ENCODE measurements around the gene TUT1.
A peak's percentile ranks its signal among the peaks of the same experiment; 100 is the strongest.
"Not testable (repeated sequence)": the region's sequence is repeated elsewhere in the genome, so short reads cannot be mapped to it uniquely, and the experiment has no call there.

Gene TUT1

DNA sequence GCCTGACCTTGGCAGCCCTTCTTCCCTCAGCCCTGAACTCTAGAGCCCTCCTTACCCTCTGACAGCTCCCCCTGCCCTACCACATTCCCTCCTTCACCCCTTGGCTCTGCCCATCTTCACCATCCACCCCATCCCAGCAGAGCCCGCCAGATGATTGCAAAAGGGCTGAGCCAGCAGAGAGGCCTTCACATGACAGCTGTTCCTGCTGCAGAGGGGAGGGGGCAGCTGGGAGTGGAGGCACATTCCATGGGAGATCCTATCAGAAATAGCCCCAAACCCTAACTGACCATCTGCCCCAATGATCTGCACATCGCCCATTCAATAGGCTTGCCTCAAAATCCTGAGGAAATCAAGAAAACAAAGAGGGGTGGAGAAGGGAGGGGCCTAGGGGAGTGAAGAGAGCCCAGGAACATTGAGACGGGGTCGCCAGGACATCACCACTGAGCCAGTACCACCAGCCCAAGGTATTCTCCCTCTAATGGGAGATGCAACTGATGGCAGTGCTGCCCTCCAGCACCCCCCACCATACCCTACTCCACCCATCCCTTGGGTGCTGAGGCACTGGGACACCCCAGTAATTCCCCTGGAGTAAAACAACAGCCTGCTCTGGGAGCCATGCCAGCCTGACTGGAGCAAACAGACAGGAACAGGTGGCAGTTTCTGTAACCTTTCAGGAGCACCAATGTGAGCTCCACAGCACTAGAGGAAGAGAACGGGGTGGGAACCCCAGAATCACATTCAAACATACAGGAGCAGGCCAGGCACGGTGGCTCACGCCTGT lies 36.7 kb downstream of the TUT1 start:
- DNase-seq = no peak

DNA sequence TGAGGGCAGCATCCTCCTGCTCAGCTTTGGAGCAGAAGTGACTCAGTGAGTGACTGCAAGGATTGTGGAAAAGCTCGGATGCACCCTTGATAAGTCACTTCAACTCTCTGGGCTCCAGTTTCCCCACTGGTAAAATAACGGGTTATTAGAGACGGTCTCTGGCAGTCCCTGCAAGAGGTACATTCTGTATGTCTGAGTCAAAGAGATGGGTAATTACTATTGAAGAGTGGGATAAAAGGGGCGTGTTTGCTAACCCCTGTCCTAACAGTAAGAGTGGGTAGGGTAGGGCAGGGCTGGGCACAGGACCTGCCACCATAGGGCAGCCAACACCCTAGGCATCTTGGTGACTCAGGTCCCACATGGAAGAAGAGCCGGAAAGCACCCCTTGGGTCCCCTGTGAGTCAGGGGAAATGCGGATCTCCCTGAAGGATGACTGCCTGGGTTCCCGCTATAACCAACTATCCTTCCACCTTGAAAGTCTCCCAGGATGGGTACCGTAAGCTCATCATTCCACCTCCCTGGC lies 37.4 kb downstream of the TUT1 start:
- DNase-seq = no peak

DNA sequence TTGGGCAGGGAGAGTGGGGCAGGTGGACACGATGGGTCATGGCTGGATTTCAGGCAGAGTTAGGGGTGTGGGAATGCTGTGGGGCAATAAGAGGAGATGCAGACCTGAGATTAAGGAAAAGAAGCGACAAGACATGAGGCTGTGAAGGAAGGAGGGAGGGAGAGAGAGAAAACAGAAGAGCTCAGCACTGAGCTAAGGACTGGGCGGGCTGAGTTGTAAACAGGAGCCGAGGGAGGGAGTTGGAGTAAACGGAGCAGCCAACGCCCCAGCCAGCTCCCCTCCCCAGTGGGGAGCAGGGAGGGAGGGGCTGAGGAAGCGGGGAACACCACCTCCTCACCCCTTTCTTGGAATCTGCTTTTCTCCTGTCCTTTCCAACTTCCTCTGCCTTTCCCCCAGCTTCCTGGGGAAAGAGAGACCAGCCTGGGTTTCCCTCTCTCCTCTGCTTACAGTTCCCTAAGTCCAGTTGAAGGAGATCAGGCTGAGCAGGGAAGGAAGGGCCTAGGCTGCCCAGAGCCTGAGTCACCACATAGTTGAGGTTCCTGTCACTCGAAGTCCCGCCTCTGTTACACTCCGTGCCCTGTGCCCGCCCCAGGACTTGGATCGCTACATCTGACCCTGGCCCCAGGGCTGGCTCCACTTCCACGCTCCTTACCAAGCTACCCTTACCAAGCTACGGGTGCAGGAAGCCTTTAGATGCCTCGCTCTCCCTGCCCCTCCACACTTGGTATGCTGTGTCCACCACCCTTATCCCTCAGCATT lies 38.1 kb downstream of the TUT1 start:
- peak in 1 of 2 experiments; percentile 36 for DNase-seq

DNA sequence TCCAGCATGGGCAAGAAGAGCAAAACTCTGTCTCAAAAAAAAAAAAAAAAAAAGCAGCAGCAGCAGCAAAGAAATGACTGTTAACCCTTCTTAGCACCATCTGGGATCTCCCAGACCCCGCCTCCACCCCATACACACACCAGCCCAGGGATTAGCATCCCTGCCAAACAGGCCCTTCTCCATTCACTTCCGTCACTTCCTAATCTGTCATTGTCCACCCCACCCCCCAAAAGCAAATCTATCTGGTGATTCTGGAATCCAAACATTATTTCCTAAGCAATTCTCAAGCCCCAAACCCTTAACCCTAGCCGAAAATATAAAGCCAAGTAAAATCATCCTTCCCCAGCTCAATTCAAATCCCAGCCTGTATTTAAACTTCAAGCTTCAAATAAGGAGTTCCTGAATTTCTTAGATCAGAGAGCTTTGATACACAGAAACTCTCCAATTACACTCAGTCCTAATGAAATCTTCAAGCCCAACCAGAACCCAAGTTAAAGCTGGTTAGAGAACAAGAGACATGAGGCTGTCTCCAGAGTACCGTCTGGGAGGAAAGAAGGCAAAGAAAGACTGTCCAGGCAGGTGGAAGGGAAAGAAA lies 38.7 kb downstream of the TUT1 start:
- no peak for DNase-seq

DNA sequence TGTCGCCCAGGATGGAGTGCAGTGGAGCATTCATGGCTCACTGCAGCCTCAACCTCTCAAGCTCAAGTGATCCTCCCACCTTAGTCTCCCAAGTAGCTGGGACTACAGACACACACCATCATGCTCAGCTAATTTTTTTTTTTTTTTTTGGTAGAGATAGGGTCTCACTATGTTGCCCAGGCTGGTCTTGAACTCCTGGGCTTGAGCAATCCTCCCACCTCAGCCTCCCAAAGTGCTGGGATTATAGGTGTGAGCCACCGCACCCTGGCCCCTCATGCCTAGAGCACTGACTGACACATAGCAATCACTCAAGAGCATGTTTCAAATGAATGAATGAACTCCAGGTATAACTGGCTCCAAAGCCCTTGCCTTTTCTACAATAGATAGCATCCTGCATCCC lies 40.8 kb downstream of the TUT1 start:
- not testable (repeated sequence) for DNase-seq

DNA sequence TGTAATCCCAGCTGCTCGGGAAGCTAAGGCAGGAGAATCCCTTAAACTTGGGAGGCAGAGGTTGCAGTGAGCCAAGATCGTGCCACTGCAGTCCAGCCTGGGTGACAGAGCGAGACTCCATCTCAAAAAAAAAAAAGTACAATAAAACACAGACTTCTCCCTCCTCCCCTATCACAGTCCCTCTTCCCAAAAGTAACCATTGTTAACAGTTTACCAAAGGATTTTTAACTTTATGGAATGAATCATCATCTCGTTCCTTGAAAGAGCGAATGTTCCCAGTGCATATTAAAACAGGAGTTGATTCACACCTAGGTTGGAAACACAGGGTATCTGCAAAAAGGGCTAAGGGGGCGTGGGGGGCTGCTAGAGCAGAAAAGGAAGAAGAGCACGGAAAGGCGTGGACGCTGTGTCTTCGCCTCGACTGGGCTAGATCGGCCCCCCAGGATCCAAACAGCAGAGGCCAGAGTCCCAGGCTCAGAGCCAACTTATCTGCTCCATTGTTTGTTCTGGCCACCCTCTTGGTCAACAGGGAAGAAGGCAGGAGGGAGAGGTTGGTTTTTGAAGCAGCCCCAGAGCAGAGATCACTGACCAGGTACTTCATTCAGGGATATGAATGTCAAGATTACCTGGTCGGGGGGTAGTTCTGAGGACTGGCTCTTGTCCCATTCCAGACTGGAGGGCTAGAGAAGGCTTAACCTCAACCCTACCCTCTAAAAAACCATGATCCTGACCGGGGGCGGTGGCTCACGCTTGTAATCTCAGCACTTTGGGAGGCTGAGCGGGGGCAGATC lies 42.6 kb downstream of the TUT1 start:
- DNase-seq = no peak

DNA sequence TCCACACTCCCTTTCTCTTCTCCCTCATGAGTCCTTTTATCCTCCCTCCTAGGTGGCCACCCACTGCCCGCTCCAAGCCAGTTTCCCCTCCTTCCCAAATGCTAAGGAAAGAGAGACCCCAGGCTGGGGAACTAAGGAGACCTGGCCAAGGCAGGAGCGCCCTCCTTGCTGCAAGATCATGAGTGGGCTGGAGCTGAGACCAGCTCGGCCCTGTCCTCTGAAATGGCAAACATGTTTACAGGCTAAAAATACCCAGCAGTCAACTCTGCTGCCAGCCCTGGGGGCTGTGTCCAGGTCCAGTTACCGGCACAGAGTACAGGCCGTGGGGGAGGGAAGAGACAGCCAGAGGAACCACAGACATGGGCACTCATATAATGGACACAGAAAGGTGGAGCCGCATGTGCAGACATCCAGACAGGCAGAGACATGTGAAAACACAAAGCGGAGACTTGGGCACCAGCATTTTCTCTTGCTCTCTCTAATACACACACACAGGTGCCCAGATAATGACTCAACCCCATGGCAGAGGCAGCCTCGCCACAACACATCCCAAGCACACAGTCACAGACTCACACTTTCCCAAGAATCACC lies 43.5 kb downstream of the TUT1 start:
- no peak for DNase-seq

DNA sequence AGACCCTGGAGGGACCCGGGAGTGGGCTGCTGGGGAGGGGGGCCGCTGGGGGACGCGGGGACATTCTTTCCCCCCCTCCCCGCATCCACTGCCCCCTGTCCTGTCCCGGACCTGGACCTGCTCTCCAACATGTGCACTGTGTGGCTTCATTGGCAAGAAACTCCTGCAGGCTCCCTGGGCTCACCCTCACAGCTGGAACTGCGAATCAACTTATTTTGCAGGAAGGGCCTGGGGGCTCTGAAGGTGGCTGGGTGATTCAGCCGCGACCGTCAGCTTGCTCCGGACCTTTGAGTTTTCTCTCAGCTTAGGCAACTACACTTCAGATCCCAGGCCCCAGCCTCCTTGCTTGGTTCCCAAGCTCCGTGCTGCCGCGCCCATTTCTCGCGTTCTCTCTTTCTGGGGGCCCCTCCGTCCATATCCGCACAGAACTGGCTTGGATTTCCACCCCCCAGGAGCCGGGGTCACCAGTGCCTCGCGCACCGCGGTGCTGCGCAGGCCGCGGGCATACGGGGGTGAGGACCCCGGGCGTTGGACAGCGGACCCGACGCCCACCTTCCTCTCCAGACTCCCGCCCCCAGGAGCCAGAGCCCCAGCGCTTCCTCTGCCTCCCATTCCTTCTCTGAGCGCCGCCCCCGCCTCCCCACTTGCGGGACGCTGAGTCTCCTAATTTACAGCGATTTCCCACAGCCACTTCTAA lies 44.2 kb downstream of the TUT1 start:
- DNase-seq = no peak

DNA sequence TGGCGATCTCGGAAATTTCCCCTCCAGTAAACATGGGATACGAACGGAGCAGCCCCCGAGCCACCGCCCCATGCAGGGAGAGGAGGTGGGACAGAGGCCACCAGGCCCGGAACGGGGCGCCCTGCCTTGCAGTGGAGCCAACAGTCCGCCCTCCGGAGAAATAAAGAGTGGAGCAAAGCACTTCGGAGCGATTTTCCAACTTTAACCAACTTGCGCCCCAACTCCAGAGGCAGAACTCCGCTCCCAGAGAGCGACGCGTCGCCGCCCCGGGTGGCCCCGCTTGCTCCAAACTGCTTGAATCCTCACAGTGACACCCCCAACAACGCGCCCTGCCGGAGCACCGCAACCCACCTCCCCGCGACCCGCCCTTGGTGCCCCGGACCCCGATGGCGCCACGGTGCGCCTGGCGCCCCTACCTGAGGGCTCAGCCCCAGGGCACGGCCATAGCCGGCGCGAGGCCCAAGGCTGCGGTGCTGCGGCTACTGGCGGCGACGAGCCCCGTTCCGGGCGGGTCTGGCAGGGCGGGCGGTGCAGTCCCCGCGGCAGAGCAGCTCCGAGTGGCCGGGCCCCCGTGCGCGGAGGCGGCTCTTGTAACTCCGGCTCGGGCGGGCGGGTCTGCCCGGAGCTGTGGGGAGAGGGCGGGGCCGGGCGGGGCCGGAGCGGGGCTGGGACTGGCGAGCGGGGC lies 44.9 kb downstream of the TUT1 start, which contains the start of gene AHNAK:
Gene AHNAK, minus strand, starts transcription at position 563 of the 685 bp plus-strand sequence. CDS start 10,708 bp downstream, outside the sequence.
- DNase-seq = peak in 1 of 2 experiments; percentile 38

DNA sequence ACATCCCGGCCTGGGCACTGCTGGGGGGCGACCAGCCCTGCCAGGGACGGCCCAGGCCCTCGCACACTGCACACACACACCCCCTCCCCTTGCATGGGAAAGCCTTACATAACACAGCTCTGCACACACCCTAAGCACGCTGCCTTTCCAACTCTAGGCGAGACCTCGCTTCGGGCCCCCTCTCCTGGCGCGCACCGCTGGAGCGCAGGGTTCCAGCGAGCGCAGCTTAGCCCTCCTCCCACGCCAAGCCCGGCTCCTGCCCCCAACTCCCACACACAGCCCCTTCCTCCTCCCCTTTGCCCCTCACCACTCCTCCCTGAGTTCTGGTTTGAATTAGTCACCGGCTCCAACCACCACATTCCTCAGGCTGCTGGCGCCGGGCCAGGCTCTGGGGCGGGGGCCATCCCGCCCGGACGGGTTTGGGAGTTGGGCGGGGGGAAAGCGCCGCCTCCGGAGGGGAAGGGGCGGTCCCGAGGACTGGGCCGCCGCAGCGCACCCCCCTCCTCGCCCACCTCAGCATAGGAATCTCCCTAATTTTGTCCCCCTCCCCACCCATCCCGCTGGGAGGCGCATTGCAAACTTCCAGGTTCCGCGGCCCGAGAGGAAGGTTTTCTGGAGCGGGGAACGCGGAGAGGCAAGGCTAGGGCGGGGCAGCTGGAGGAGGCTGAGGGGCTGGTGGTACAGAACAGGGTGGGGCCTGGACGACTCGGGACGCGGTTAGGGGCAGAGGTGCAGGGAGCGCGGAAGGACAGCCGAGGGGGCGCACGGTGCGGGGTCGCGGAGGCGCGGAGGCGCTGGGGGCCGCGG lies 45.7 kb downstream of the TUT1 start:
- DNase-seq = peak; percentile 62 to 68

DNA sequence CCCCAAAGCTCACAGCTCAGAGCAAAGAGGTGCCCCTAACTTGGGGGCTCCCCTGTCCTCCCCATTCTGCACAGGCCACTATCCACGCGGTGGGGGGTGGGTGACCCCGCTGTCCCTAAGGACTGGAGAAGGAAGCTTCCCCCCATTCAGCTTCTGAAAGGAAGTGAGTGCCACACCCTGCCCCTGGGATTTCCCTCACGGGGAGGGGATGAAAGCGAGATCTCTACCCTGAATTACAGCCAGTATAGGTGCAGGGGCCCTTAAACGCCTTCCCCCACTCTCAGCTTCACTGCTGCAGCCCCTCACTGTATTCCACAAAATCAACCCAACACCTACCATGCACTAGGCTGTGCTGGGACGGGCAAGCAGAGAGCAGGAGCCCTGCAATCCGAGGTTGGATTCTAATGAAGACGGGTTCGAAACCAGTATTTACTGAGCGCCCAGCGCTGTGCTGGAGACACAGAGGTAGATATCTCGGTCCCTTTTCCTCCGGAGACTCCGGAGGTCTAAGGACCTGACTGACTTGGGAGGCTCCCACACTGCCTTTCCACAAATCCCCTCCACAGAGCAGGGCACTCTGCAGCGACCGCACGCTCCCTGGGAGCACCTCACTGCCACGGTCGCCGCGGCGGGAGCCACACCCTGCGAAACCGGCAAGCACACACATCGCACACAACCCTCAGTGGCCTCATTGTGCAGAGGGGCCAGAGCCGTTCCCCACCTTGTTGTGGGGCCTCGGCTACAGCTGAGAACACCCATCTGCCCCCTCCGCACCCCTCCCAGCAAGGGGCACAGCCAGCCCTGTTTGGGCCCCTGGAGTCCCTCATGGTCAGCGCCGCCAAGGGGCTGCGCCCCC lies 46.5 kb downstream of the TUT1 start:
- no peak for DNase-seq

DNA sequence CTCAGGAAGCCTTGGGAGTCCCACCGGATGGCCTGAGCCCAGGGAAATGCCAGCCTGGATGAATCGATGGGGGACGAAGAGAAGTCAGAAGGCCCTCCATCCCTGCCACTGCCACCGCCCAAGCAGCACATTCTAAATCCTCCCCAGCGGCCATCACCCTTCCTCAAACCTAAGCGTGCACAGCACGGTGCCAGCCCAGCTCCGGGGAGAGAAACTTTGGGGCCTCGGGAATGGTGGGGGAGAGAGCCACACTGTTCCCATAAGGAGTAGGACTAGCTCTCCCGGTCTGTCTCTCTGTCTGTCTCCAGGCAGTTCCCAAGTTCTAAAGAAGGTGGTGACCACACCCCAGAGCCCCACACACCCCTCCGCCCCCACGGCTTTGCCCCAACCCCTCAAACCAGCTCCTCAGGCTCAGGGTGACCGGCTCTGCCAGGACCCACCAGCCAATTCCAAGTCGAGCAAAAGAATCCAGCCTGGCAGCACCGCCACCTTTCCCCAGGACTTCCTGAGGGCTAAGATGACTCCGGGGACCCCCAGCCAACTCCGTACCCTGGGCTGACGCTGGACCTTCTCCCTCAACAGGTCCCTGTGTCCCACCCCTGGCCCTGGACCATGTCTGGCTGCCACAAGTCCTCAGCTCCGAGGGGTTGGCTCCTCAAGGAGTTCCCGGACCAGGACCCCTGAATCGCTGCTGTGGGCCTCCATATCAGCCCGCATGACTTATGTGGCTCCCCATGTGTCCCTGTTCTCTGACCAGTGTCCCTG lies 47.5 kb downstream of the TUT1 start:
- DNase-seq = no peak

DNA sequence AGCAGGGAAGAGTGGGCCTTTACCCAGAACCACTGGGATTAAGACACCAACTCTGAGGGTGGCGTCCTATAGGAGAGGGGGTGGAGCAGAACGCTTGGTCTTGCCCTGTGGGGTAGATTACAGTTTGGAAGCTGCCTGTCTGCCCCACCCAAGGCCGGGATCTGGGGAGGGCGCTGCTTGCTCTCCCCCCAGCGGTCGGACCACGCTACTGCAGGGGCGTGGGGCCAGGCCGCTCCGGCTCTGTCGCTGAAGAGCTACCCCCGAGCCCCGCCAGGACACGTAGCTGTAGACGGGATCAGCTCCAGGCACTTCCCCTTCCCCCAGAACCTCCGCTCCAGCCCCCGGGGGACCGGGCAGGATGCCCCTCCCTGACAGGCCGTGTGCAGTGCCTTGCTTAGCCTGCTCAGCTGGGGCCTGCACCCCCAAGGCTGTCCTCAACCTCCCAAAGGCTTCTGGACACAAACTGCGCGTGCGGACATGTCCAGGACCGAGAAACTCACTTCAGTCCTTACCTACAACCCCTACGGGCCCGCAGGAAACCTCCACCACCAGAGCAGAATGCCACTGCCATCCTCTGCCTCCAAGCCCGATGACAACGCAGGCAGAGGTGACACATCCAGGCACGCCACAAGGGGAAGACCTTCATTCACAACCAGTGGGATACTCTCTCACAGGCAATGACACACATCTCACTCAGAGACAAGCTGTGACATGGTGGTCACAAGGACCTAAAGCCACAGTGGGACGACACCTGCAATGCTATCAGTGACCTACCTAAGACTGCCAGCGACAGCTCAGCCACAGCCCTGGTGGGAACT lies 48.4 kb downstream of the TUT1 start:
- DNase-seq = peak; percentile 60 to 64

DNA sequence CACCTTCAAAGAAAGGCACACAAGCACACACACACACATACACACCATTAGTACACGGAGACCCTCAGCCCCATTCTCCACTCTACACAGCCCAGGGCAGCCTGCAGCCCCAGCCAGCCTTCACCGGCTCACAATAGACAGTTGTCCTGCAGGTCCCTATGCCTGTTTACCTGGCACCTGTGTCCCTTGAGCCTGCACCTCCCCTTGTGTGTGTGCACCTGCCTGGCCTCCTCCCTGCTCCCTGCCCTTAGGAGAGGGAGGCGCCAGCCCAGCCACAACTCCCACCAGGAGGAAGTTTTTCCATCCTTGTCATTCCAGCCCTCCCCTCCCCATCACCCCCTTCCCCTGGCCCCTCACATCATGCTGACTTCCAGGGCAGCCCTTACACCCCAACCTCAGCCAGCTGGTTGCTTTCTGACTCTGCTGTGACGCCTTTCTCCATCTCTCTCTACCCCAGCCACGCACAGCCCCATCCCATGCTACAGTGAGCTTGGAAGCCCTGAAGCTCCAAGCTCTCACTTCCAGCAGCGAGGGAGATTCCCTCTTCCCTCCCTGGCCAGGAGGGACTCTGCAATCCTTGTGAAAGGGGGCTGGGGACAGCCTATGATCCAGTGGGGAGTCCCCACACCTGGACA lies 49.1 kb downstream of the TUT1 start:
- no peak for DNase-seq

DNA sequence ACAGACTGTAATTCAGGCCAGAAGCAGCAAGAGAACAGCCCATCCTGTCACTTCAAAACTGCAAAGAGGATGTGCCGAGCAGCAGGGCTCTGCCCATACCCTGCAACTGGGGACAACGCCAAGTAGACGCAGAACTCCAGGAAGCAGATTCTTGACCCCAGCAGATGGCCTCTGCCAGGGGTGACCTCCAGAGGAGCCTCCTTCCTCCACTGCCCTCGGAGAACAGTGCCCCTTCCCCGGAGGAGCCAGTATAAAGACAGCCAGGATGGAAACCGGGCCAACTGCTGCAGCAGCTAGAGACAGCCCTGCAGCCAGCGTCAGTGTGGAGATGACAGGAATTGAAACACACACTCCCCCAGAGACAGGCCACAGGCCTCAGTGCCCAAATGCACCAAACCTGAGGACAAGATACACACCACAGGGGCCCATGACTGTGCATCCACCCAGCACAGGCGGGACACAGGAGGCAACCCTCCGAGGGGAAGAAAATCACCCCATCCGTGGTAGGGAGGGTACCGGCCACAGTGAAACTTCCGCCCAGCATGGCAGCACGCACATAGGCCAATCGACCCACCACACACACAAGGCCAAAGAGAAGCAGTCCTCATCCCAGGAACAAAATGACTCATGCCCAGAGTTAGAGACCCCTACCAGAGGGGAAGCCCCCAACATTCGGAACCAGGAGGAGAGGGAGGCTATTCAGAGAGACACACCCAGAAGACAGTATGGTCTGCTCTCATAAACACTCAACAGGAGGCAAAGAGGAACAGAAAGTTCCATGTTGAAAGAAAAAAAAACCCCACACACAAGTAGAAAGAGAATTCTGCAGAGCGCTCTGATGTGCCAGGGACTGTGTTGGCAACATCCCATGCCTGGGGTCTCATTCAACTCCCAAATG lies 50.3 kb downstream of the TUT1 start:
- no peak for DNase-seq
